ENCODE results near the gene BATF. TPM values are rescaled to one million over a fixed set of nuclear protein-coding genes. Genes with fewer than 3 reads are reported as not detected.

Gene BATF
- total RNA-seq, 1 experiment from 2014 or later = 0.69 TPM

- TF ChIP-seq RAD21 (IDR thresholded peaks at IDR 0.05; ENCODE audit: low read depth) = peak; percentile 87
- no peak for TF ChIP-seq SIN3A (IDR thresholded peaks at IDR 0.05; ENCODE audit: low read depth)
- peak; percentile 29 for TF ChIP-seq YY1 (IDR thresholded peaks at IDR 0.05; ENCODE audit: extremely low read depth, insufficient replicate concordance, low read depth, low read length)
- TF ChIP-seq CTCF (IDR thresholded peaks at IDR 0.05 in 2 of 3, conservative IDR thresholded peaks at IDR 0.05 in 1 of 3; ENCODE audit: borderline replicate concordance in 1 of 3, insufficient read depth in 1 of 3, low read depth in 2 of 3, low read length in 2 of 3) = peak; percentile 78 to 89 (median 89)
- Histone ChIP-seq H3K9me2 (ENCODE audit: insufficient read depth) (no peaks in the 10 kb centered on the region), H3K36me3 (ENCODE audit: control insufficient read depth in 1 of 2, insufficient read depth in 2 of 2, low read length in 2 of 2) (no peaks in the 10 kb centered on the region), H3K9me3 (ENCODE audit: control insufficient read depth in 1 of 2, insufficient read depth in 1 of 2, low read depth in 1 of 2, low read length in 2 of 2) (no peaks in the 10 kb centered on the region; a peak in 1 of 4 replicates), H3K9ac (ENCODE audit: low read length) (no peak overlapping the region), H3K4me2 (ENCODE audit: low read length) (peak overlapping the region; percentile 37), H3K27me3 (ENCODE audit: insufficient read depth, low read length) (no peaks in the 10 kb centered on the region), H3K4me3 (replicated peaks in 1 of 2; ENCODE audit: low read depth in 1 of 2, low read length in 2 of 2) (no peak overlapping the region), H4K20me1 (ENCODE audit: insufficient read depth) (no peaks in the 10 kb centered on the region), H3K79me2 (ENCODE audit: insufficient read depth, low read length) (no peaks in the 10 kb centered on the region), H3K4me1 (ENCODE audit: control insufficient read depth in 1 of 2, insufficient read depth in 2 of 2, low read length in 2 of 2) (peaks cover 8 to 14% of the 10 kb centered on the region in 2 experiments; a peak in 3 of 4 replicates), H3K27ac (ENCODE audit: low read depth, low read length) (no peak overlapping the region), H2AFZ (ENCODE audit: low read depth, low read length, poor library complexity, severe bottlenecking) (no peak overlapping the region)
- intact Hi-C loops (cut with micrococcal nuclease) = loop anchor here (1.0 to 5.0 kb wide), 2 partner anchors 254 to 434 kb away; partner anchors contain the start of gene NEK9
- ChIA-PET RAD21 (ENCODE audit: low non-redundant PET in 1 of 2, low total read pairs in 2 of 2, uncharacterized antibody in 2 of 2, unreplicated experiment in 2 of 2) (interaction anchor here (0.6 to 1.7 kb wide), 5 partner anchors 17 to 407 kb away, joined by 3 to 6 read pairs (median 3); no protein-coding TSS in a partner anchor), POLR2A (interaction anchor here (0.5 to 1.2 kb wide), 3 partner anchors 12 to 267 kb away, joined by 3 to 4 read pairs (median 4); no protein-coding TSS in a partner anchor), CTCF (interaction anchor here (0.6 to 2.4 kb wide), 29 partner anchors 8 to 683 kb away, joined by 3 to 25 read pairs (median 5); partner anchors contain the start of genes ERG28, TGFB3 and TTLL5)
- no TSS peak for BruUV-seq (replicated peaks)
- ATAC-seq (peak; percentile 99), DNase-seq (ENCODE audit: low read depth, low spot score) (peak; percentile 63)
Observed at GRCh38 chr14:75561013-75561432, 38.8 kb downstream of the BATF start.

- no peak overlapping the region for H2AFZ ChIP-seq (ENCODE audit: low read depth, low read length, poor library complexity, severe bottlenecking)
- intact Hi-C loops (cut with micrococcal nuclease) = loop anchor here (5.0 kb wide), 1 partner anchor 435 kb away; the partner anchor contains the start of gene NEK9
- H3K4me2 ChIP-seq (ENCODE audit: low read length) = no peak overlapping the region
- ChIA-PET POLR2A (no interaction called here), RAD21 (ENCODE audit: low non-redundant PET in 1 of 2, low total read pairs in 2 of 2, uncharacterized antibody in 2 of 2, unreplicated experiment in 2 of 2) (no interaction called here), CTCF (interaction anchor here (1.6 to 2.4 kb wide), 3 partner anchors 92 to 254 kb away, joined by 5 to 25 read pairs (median 6); no protein-coding TSS in a partner anchor)
- ATAC-seq (no peak), DNase-seq (ENCODE audit: low read depth, low spot score) (no peak)
- H4K20me1 ChIP-seq (ENCODE audit: insufficient read depth) = no peaks in the 10 kb centered on the region
- no peak overlapping the region for H3K9ac ChIP-seq (ENCODE audit: low read length)
- H3K27ac ChIP-seq (ENCODE audit: low read depth, low read length) = no peak overlapping the region
- H3K4me3 ChIP-seq (replicated peaks in 1 of 2; ENCODE audit: low read depth in 1 of 2, low read length in 2 of 2) = no peak overlapping the region
- H3K4me1 ChIP-seq (ENCODE audit: control insufficient read depth in 1 of 2, insufficient read depth in 2 of 2, low read length in 2 of 2) = peaks cover 8 to 14% of the 10 kb centered on the region in 2 experiments; a peak in 3 of 4 replicates
- H3K27me3 ChIP-seq (ENCODE audit: insufficient read depth, low read length) = no peaks in the 10 kb centered on the region
- no peaks in the 10 kb centered on the region for H3K9me2 ChIP-seq (ENCODE audit: insufficient read depth)
- H3K79me2 ChIP-seq (ENCODE audit: insufficient read depth, low read length) = no peaks in the 10 kb centered on the region
- H3K9me3 ChIP-seq (ENCODE audit: control insufficient read depth in 1 of 2, insufficient read depth in 1 of 2, low read depth in 1 of 2, low read length in 2 of 2) = no peaks in the 10 kb centered on the region; a peak in 1 of 4 replicates
- no peaks in the 10 kb centered on the region for H3K36me3 ChIP-seq (ENCODE audit: control insufficient read depth in 1 of 2, insufficient read depth in 2 of 2, low read length in 2 of 2)
- TF ChIP-seq MAX (IDR thresholded peaks at IDR 0.05) (no peak), TCF7L2 (IDR thresholded peaks at IDR 0.05; ENCODE audit: borderline replicate concordance, extremely low read depth, insufficient read depth, insufficient read length) (no peak), ZFX (IDR thresholded peaks at IDR 0.05) (no peak), ZNF274 (IDR thresholded peaks at IDR 0.05; ENCODE audit: low read depth, low read length) (no peak), FOSL1 (IDR thresholded peaks at IDR 0.05; ENCODE audit: low read depth) (no peak), EGR1 (IDR thresholded peaks at IDR 0.05; ENCODE audit: low read depth) (no peak), EZH2phosphoT487 (IDR thresholded peaks at IDR 0.05; ENCODE audit: borderline replicate concordance) (no peak), SIN3A (IDR thresholded peaks at IDR 0.05; ENCODE audit: low read depth) (no peak), CEBPB (IDR thresholded peaks at IDR 0.05; ENCODE audit: low read depth) (no peak), JUND (IDR thresholded peaks at IDR 0.05) (no peak), POLR2A (IDR thresholded peaks at IDR 0.05; ENCODE audit: borderline replicate concordance, extremely low read depth, insufficient read depth, insufficient read length) (no peak), POLR2AphosphoS5 (IDR thresholded peaks at IDR 0.05; ENCODE audit: low read depth, low read length) (no peak)
- BruUV-seq (replicated peaks) = no TSS peak
Observed at GRCh38 chr14:75562089-75562488, 39.8 kb downstream of the BATF start.
